ENCODE data around the gene UNC5C.

The UNC5C gene

DNA sequence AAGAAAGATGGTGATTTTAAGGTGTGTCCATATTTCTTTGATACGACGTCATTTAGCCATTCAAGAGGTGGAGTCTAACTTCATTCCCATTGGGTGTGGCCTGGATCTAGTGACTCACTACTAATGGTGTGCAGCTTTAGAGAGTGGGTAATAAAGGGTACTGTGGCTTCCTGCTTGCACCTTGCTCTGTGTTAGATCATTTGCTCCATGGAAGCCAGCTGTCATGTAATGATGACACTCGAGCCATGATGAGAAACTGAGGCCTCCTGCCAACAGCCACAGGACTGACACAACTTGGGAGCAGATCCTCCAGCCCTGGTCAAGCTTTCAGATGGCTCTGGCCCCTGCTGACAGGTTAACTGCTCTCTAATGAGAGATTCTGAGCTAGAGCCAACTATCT lies 82.0 kb downstream of the UNC5C start:
- no peak overlapping the region for H3K4me3 Mint-ChIP-seq

GRCh38 chr4:95465010-95465409 lies 83.8 kb downstream of the UNC5C start:
- Mint-ChIP-seq H3K27me3 (no peaks in the 10 kb centered on the region), H3K4me1 (no peaks in the 10 kb centered on the region), H3K36me3 (ENCODE audit: insufficient read depth) (peaks cover 4% of the 10 kb centered on the region), H3K4me3 (no peak overlapping the region), H3K27ac (ENCODE audit: low read depth) (no peak overlapping the region), H3K9me3 (peaks cover 18% of the 10 kb centered on the region)
- ATAC-seq (replicated peaks; ENCODE audit: extremely low read depth, poor library complexity, severe bottlenecking): no peak
- no peak for DNase-seq (ENCODE audit: low spot score in 2 of 2)

More for the DNA sequence above, 82.0 kb downstream of the UNC5C start:
- H3K27ac Mint-ChIP-seq (ENCODE audit: low read depth): no peak overlapping the region
- no peaks in the 10 kb centered on the region for H3K4me1 Mint-ChIP-seq
- H3K9me3 Mint-ChIP-seq: peaks cover 18% of the 10 kb centered on the region
- H3K27me3 Mint-ChIP-seq: no peaks in the 10 kb centered on the region
- H3K36me3 Mint-ChIP-seq (ENCODE audit: insufficient read depth): peaks cover 4% of the 10 kb centered on the region
- ATAC-seq (replicated peaks; ENCODE audit: extremely low read depth, poor library complexity, severe bottlenecking) (no peak), DNase-seq (ENCODE audit: low spot score in 2 of 2) (no peak)

DNA sequence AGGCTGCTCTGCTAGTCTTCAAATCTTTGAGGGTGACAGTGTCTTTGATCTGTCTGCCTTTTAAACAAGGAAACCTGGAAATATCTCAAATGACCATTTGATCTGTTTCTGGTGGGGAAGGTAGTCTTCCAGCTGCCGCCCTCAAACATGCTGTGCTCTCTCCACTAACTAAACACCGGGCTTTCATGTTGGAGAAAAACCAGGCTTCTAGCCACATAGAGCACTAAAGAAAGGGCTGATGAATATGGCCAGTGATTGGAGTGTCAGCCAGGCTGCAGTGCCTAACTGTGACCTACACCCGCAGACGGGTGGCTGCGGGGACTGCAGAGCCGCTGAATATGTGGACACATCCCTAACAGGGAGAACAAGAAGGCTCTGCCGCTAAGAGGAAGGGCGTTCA lies 85.9 kb downstream of the UNC5C start:
- H3K27ac Mint-ChIP-seq (ENCODE audit: low read depth): no peak overlapping the region
- H3K27me3 Mint-ChIP-seq: no peaks in the 10 kb centered on the region
- H3K4me3 Mint-ChIP-seq: no peak overlapping the region

DNA sequence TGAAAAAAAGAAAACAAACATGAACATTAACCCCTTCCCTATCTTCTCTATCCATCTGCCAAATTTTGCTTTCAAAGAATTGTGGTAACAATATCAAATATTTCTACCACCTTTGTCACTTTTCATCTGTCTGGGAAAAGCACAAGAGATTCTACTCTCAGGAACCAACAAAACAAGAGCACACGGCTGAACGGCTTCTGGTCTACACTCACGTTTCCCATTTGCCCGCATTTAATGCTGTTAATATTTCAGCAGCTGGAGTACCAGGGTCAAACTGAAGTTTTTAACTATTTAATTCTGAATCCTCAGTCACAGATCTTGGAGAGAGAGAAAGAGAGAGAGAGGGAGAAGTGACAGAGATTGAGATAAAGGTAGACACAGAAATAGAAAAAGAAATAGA lies 91.4 kb downstream of the UNC5C start:
- no peaks in the 10 kb centered on the region for H3K27me3 Mint-ChIP-seq
- no peak for ATAC-seq (replicated peaks; ENCODE audit: extremely low read depth, poor library complexity, severe bottlenecking)

More for the DNA sequence above, 85.9 kb downstream of the UNC5C start:
- peaks cover 20% of the 10 kb centered on the region for H3K9me3 Mint-ChIP-seq
- peaks cover 4% of the 10 kb centered on the region for H3K36me3 Mint-ChIP-seq (ENCODE audit: insufficient read depth)
- DNase-seq (ENCODE audit: low spot score in 2 of 2): no peak
- no peaks in the 10 kb centered on the region for H3K4me1 Mint-ChIP-seq
- ATAC-seq (replicated peaks; ENCODE audit: extremely low read depth, poor library complexity, severe bottlenecking): no peak

GRCh38 chr4:95450294-95450693 lies 98.5 kb downstream of the UNC5C start:
- DNase-seq (ENCODE audit: low spot score in 2 of 2) (no peak), ATAC-seq (replicated peaks; ENCODE audit: extremely low read depth, poor library complexity, severe bottlenecking) (no peak)
- H3K27ac Mint-ChIP-seq (ENCODE audit: low read depth): no peak overlapping the region
- no peaks in the 10 kb centered on the region for H3K4me1 Mint-ChIP-seq
- H3K4me3 Mint-ChIP-seq: no peak overlapping the region
- no peaks in the 10 kb centered on the region for H3K27me3 Mint-ChIP-seq
- H3K36me3 Mint-ChIP-seq (ENCODE audit: insufficient read depth): no peaks in the 10 kb centered on the region
- peaks cover 17% of the 10 kb centered on the region for H3K9me3 Mint-ChIP-seq

More for the DNA sequence above, 91.4 kb downstream of the UNC5C start:
- H3K4me1 Mint-ChIP-seq: no peaks in the 10 kb centered on the region
- no peak overlapping the region for H3K4me3 Mint-ChIP-seq
- no peaks in the 10 kb centered on the region for H3K36me3 Mint-ChIP-seq (ENCODE audit: insufficient read depth)
- H3K9me3 Mint-ChIP-seq: peaks cover 26% of the 10 kb centered on the region
- H3K27ac Mint-ChIP-seq (ENCODE audit: low read depth): no peak overlapping the region
- DNase-seq (ENCODE audit: low spot score in 2 of 2): no peak

DNA sequence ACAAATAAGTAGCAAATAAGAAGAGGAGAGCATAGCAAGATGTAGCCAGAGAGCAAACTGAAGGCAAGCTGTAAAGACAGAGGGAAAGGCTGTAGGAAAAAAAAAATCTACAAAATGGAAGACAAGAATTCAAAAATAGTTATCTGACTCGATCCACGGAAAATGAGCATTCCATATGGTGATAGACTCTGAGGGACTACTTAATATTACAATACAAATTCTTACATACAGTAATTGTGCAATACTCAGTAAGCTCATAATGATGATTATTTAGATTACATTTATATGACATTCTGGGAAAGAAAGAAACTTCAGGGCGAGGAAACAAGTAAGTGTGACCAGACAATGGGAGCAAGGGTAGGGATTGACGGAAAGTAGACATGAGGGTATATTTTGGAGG lies 102.6 kb downstream of the UNC5C start:
- Mint-ChIP-seq H3K4me1 (no peaks in the 10 kb centered on the region), H3K27me3 (no peaks in the 10 kb centered on the region), H3K36me3 (ENCODE audit: insufficient read depth) (no peaks in the 10 kb centered on the region), H3K9me3 (peaks cover 10% of the 10 kb centered on the region), H3K27ac (ENCODE audit: low read depth) (no peak overlapping the region), H3K4me3 (no peak overlapping the region)
- no peak for DNase-seq (ENCODE audit: low spot score in 2 of 2)
- no peak for ATAC-seq (replicated peaks; ENCODE audit: extremely low read depth, poor library complexity, severe bottlenecking)

DNA sequence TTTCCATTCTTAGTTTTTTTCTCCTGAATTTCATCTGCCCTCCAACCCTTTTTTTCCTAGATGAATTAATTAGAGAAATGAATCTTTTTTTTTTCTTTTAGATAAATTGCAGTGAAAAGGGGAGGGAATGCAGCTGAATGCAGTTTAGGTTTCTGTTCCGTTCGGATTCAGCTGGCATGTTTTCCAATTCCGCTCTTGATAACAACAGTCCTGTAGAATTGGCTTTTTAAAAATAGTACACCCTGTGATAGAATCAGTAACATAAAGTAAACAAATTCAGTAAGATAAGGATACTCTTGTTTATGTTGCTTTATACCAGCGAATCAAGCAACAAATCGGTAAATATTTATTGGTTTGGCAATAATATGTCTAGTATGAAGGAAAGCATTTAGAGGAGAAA lies 103.5 kb downstream of the UNC5C start:
- H3K9me3 Mint-ChIP-seq: peaks cover 10% of the 10 kb centered on the region
- no peaks in the 10 kb centered on the region for H3K36me3 Mint-ChIP-seq (ENCODE audit: insufficient read depth)
- no peak overlapping the region for H3K4me3 Mint-ChIP-seq
- no peak for DNase-seq (ENCODE audit: low spot score in 2 of 2)
- H3K27me3 Mint-ChIP-seq: no peaks in the 10 kb centered on the region
- no peak for ATAC-seq (replicated peaks; ENCODE audit: extremely low read depth, poor library complexity, severe bottlenecking)
- no peak overlapping the region for H3K27ac Mint-ChIP-seq (ENCODE audit: low read depth)
- H3K4me1 Mint-ChIP-seq: no peaks in the 10 kb centered on the region

DNA sequence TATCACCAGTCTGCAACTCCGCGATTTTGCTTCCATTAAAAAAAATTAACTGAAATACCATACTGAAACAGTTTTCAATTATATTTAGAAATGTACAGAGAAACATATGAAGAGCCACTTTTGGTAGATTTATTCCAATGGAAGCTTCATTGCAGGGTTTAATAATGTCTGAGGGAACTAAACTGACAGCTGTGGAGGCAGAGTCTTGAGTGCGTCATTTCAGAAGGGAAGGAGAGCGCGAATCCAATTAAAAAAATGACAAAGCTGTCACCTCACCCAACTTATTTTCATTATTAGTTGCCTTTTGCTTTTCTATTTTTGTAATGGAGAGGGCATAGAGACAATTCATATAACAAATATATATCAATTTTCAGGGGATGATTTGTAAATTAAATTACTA lies 104.0 kb downstream of the UNC5C start:
- Mint-ChIP-seq H3K27me3 (no peaks in the 10 kb centered on the region), H3K4me1 (no peaks in the 10 kb centered on the region), H3K4me3 (no peak overlapping the region), H3K27ac (ENCODE audit: low read depth) (no peak overlapping the region), H3K9me3 (peaks cover 10% of the 10 kb centered on the region), H3K36me3 (ENCODE audit: insufficient read depth) (no peaks in the 10 kb centered on the region)
- DNase-seq (ENCODE audit: low spot score in 2 of 2) (no peak), ATAC-seq (replicated peaks; ENCODE audit: extremely low read depth, poor library complexity, severe bottlenecking) (no peak)

DNA sequence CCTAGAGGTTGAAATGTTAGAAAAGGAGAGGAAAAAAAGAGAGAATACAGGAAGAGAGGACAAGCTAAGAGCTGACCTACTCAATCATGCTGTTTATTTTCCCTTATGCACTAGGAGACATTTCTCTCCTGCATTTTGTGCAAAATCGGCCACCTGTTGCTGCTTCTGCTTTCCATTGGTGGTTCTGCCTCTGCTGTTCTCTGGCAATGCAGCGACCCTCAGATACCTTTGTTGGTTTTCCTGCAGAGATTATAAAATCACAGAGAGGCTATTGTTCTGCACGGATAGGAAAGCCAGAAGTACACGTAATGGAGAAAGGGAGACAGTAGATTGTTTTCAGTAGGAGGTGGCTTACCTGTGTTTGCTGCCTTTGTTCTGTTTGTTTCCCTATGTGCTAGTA lies 108.9 kb downstream of the UNC5C start:
- ATAC-seq (replicated peaks; ENCODE audit: extremely low read depth, poor library complexity, severe bottlenecking) (no peak), DNase-seq (ENCODE audit: low spot score in 2 of 2) (no peak)
- H3K27ac Mint-ChIP-seq (ENCODE audit: low read depth): no peak overlapping the region
- no peak overlapping the region for H3K4me3 Mint-ChIP-seq
- H3K4me1 Mint-ChIP-seq: no peaks in the 10 kb centered on the region
- H3K27me3 Mint-ChIP-seq: no peaks in the 10 kb centered on the region
- no peaks in the 10 kb centered on the region for H3K36me3 Mint-ChIP-seq (ENCODE audit: insufficient read depth)
- H3K9me3 Mint-ChIP-seq: peaks cover 10% of the 10 kb centered on the region

GRCh38 chr4:95439071-95439470 lies 109.7 kb downstream of the UNC5C start:
- DNase-seq (ENCODE audit: low spot score in 2 of 2) (no peak), ATAC-seq (replicated peaks; ENCODE audit: extremely low read depth, poor library complexity, severe bottlenecking) (no peak)
- Mint-ChIP-seq H3K36me3 (ENCODE audit: insufficient read depth) (no peaks in the 10 kb centered on the region), H3K9me3 (peaks cover 10% of the 10 kb centered on the region), H3K27ac (ENCODE audit: low read depth) (no peak overlapping the region), H3K4me3 (no peak overlapping the region), H3K27me3 (no peaks in the 10 kb centered on the region), H3K4me1 (no peaks in the 10 kb centered on the region)

GRCh38 chr4:95432466-95432865 lies 116.3 kb downstream of the UNC5C start:
- Mint-ChIP-seq H3K27ac (ENCODE audit: low read depth) (no peak overlapping the region), H3K36me3 (ENCODE audit: insufficient read depth) (no peaks in the 10 kb centered on the region), H3K4me3 (no peak overlapping the region), H3K27me3 (no peaks in the 10 kb centered on the region), H3K4me1 (no peaks in the 10 kb centered on the region), H3K9me3 (peaks cover 18% of the 10 kb centered on the region)
- no peak for ATAC-seq (replicated peaks; ENCODE audit: extremely low read depth, poor library complexity, severe bottlenecking)
- no peak for DNase-seq (ENCODE audit: low spot score in 2 of 2)

GRCh38 chr4:95431678-95432077 lies 117.1 kb downstream of the UNC5C start:
- Mint-ChIP-seq H3K27ac (ENCODE audit: low read depth) (no peak overlapping the region), H3K27me3 (no peaks in the 10 kb centered on the region), H3K4me1 (no peaks in the 10 kb centered on the region), H3K36me3 (ENCODE audit: insufficient read depth) (no peaks in the 10 kb centered on the region), H3K4me3 (no peak overlapping the region), H3K9me3 (peaks cover 18% of the 10 kb centered on the region)
- no peak for DNase-seq (ENCODE audit: low spot score in 2 of 2)
- ATAC-seq (replicated peaks; ENCODE audit: extremely low read depth, poor library complexity, severe bottlenecking): no peak

DNA sequence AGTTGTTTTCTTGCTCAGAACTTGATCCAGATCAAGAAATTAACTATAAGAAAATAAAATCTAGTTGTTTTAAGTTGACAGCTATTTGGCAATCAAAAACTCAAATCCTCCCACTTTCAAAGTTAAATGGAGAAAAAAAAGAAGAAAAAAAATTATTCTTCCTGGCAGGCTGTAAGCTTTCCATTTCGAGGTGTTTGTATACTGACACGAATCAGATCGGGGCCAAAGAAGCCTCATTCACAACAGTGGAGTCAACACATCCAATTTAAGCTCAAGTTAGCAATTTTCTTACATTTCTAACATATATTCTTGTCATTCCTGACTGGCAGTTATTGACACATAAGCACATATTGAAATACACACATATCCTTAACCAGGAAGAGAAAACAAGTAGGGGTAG lies 119.4 kb downstream of the UNC5C start:
- Mint-ChIP-seq H3K4me3 (no peak overlapping the region), H3K36me3 (ENCODE audit: insufficient read depth) (no peaks in the 10 kb centered on the region), H3K27ac (ENCODE audit: low read depth) (no peak overlapping the region), H3K4me1 (no peaks in the 10 kb centered on the region), H3K27me3 (no peaks in the 10 kb centered on the region), H3K9me3 (peaks cover 12% of the 10 kb centered on the region)
- DNase-seq (ENCODE audit: low spot score in 2 of 2) (no peak), ATAC-seq (replicated peaks; ENCODE audit: extremely low read depth, poor library complexity, severe bottlenecking) (no peak)
